Mucosa of descending colon (tissue), 3 donors: ENCODE measurements around the gene IL12B. TPM values are rescaled to one million over a fixed set of nuclear protein-coding genes. Genes with fewer than 3 reads are reported as not detected.

Source experiments
- ATAC-seq: fragments of 200-7000 bp; cut with Tn5 transposase; one replicate; pipeline ENCODE4 v1.9.1; 2020; ENCODE audit warnings: mild to moderate bottlenecking, moderate library complexity
- DNase-seq, 3 donors: peaks; one replicate each; pipeline ENCODE4 v3.0.0-alpha.2; 2020
- H3K36me3 ChIP-seq: fragments of 200-600 bp; one replicate; pipeline ENCODE4 v1.8.0; 2021; ENCODE audit warnings: low read depth, mild to moderate bottlenecking
- H3K4me1 ChIP-seq: fragments of 200-600 bp; one replicate; pipeline ENCODE4 v1.8.0; 2021; ENCODE audit warnings: low read depth, mild to moderate bottlenecking
- H3K4me3 ChIP-seq: fragments of 200-600 bp; one replicate; pipeline ENCODE4 v1.8.0; 2021; ENCODE audit warnings: mild to moderate bottlenecking
- H3K9me3 ChIP-seq: fragments of 200-600 bp; one replicate; pipeline ENCODE4 v1.8.0; 2021; ENCODE audit warnings: mild to moderate bottlenecking
- intact Hi-C, 2 donors: fragments of 100-400 bp; cut with DNase I in 1 of 2; cut with micrococcal nuclease in 1 of 2; formaldehyde crosslinking; loops; one replicate each; pipeline versions ENCODE4 v1.11.0 to v1.11.1; 2022; cut with DNase I, micrococcal nuclease
- total RNA-seq, 3 donors: library from RNA; stranded (reverse); fragmentation: NEBNext Ultra II Directional in 2 of 3; extraction: Animal tissue kit (Norgen Biotek cat#: 25700) in 2 of 3; gene quantifications; one replicate each; pipeline versions ENCODE4 v1.2.1 to v1.2.4, GENCODE V29; 2021 to 2023
- TF ChIP-seq, protein P1 (sequence below): fragments of 200-600 bp; IDR thresholded peaks from one replicate; pipeline ENCODE4 v1.8.0; 2022; ENCODE audit warnings: antibody characterized with exemption, mild to moderate bottlenecking
- donor health status: DM: no; HTN: no; CAD: no; lungs with moderate emphysema.
- donor health status: DM: no; HTN: no; CAD: no.
- donor health status: DM: no; HTN: yes; CAD: no.

The IL12B gene
- total RNA-seq, 3 donors from 2014 or later: not detected

- H3K9me3 ChIP-seq: no peaks in the 10 kb centered on the region
- H3K4me1 ChIP-seq: no peaks in the 10 kb centered on the region
- TF ChIP-seq, protein P1, sequence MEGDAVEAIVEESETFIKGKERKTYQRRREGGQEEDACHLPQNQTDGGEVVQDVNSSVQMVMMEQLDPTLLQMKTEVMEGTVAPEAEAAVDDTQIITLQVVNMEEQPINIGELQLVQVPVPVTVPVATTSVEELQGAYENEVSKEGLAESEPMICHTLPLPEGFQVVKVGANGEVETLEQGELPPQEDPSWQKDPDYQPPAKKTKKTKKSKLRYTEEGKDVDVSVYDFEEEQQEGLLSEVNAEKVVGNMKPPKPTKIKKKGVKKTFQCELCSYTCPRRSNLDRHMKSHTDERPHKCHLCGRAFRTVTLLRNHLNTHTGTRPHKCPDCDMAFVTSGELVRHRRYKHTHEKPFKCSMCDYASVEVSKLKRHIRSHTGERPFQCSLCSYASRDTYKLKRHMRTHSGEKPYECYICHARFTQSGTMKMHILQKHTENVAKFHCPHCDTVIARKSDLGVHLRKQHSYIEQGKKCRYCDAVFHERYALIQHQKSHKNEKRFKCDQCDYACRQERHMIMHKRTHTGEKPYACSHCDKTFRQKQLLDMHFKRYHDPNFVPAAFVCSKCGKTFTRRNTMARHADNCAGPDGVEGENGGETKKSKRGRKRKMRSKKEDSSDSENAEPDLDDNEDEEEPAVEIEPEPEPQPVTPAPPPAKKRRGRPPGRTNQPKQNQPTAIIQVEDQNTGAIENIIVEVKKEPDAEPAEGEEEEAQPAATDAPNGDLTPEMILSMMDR: no peak
- no peak for ATAC-seq
- no peak for DNase-seq
- intact Hi-C loops: loop anchor here in 1 of 2 donors (10.0 kb wide), 1 partner anchor 163 kb away; no protein-coding TSS in a partner anchor
- no peaks in the 10 kb centered on the region for H3K36me3 ChIP-seq
- H3K4me3 ChIP-seq: no peak overlapping the region
These were observed 12.4 kb downstream of the IL12B start for GRCh38 chr5:159317849-159318248.

- H3K36me3 ChIP-seq: no peaks in the 10 kb centered on the region
- TF ChIP-seq, protein P1: peak; percentile 39
- ATAC-seq (peak; percentile 73), DNase-seq (peak in 1 of 3 donors; percentile 78)
- no peak overlapping the region for H3K4me3 ChIP-seq
- intact Hi-C loops: loop anchor here in 1 of 2 donors (10.0 kb wide), 1 partner anchor 162 kb away; no protein-coding TSS in a partner anchor
- no peaks in the 10 kb centered on the region for H3K9me3 ChIP-seq
- H3K4me1 ChIP-seq: no peaks in the 10 kb centered on the region
These were observed 13.5 kb downstream of the IL12B start for GRCh38 chr5:159316519-159317383.

GRCh38 chr5:159313197-159313596 is 17.1 kb downstream of the IL12B start:
- TF ChIP-seq, protein P1: no peak
- H3K4me3 ChIP-seq: no peak overlapping the region
- intact Hi-C loops: loop anchor here in 1 of 2 donors (10.0 kb wide), 1 partner anchor 158 kb away; no protein-coding TSS in a partner anchor
- no peak for ATAC-seq
- no peak for DNase-seq
- H3K9me3 ChIP-seq: no peaks in the 10 kb centered on the region
- H3K36me3 ChIP-seq: no peaks in the 10 kb centered on the region
- H3K4me1 ChIP-seq: no peaks in the 10 kb centered on the region

- no peak for ATAC-seq
- Histone ChIP-seq H3K9me3 (no peaks in the 10 kb centered on the region), H3K36me3 (no peaks in the 10 kb centered on the region), H3K4me1 (no peaks in the 10 kb centered on the region), H3K4me3 (no peak overlapping the region)
- TF ChIP-seq, protein P1: no peak
- intact Hi-C loops: loop anchor here in 1 of 2 donors (10.0 kb wide), 1 partner anchor 156 kb away; no protein-coding TSS in a partner anchor
- DNase-seq: no peak
These were observed 19.2 kb downstream of the IL12B start for GRCh38 chr5:159311063-159311462.

GRCh38 chr5:159310511-159310910 is 19.8 kb downstream of the IL12B start:
- no peak overlapping the region for H3K4me3 ChIP-seq
- H3K9me3 ChIP-seq: no peaks in the 10 kb centered on the region
- DNase-seq: peak; percentile 51 to 59 (median 56)
- peak; percentile 94 for ATAC-seq
- H3K4me1 ChIP-seq: no peaks in the 10 kb centered on the region
- intact Hi-C loops: loop anchor here in 1 of 2 donors (10.0 kb wide), 1 partner anchor 156 kb away; no protein-coding TSS in a partner anchor
- H3K36me3 ChIP-seq: no peaks in the 10 kb centered on the region
- TF ChIP-seq, protein P1: no peak
